CD4-positive, alpha-beta T cell treated with Interleukin-2 at 100 ng/mL for 4 hours (primary cell): ENCODE measurements around the gene CEP97.

ENCODE experiments used
- DNase-seq: peaks from one replicate; pipeline ENCODE4 v3.0.0-alpha.2; 2020; ENCODE audit warnings: low spot score

CEP97 gene

DNA sequence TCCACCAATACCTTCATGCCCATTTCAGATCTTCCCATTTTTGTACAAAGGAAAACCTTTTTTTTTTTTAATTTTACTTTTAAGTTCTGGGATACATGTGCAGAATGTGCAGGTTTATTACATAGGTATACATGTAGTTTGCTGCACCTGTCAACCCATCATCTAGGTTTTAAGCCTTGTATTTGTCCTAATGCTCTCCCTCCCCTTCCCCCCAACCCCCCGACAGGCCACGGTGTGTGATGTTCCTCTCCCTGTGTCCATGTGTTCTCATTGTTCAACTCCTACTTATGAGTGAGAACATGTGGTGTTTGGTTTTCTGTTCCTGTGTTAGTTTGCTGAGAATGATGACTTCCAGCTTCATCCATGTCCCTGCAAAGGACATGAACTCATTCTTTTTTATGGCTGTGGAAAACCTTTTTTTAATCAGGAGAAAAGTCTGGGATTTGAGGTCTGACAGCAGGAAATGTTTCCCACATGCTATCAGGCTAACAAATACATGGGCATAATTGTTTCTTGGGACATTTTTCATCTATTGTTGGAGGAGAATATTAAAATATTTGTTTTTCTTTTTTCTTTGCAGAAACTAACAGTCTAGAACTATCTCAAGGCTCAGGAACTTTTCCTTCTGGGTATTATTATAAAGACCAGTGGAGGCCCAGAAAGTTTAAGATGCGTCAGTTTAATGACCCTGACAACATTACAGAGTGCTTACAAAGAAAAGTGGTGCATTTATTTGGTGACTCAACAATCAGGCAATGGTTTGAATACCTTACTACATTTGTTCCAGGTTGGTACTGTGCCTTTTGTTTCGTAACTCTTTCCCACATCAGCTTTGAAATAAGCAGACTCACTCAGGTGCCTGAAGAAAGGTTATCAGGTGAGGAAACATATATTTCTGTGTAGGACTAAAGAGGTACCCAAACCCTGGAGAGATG is 92.1 kb downstream of the CEP97 start:
- DNase-seq: no peak

DNA sequence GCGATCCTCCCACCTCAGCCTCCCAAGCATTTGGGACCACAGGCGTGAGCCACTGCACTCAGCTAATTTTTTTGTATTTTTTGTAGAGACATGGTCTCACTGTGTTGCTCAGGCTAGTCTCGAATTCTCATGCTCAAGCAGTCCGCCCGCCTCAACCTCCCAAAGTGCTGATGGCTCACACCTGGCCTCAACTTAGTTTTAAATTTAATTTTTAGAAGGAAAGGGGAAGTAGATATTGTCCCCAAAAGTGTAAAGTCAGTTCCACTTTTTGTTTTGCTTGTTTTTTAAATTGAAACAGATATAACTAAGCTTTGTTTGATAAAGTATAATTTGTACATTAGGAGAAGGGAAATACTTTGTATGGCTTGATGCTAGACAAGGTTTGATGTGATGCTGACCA is 93.6 kb downstream of the CEP97 start:
- no peak for DNase-seq

DNA sequence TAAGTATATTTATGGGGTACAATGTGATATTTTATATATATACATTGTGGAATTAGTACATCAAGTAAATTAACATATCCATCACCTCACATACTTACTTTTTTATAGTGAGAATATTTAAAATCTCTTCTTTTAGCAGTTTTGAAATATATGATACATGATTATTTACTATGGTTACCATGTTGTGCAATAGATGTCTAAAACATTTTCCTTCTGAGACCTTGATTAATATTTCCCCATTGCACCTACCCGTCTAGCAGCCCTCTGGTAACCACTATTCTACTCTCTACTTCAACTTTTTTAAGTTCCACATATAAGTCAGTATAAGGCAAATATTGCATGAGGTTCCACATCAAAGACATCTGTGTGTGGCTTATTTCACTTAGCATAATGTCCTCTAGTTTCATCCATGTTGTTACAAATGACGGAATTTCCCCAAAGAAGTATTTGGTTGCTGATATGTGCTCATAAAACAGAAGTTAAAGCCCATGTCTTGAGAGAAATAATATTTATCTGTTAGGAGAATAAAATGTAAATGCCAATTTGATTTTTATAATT is 95.3 kb downstream of the CEP97 start:
- DNase-seq: no peak
